Colon (tissue), 2 donors: ENCODE results near the gene TYSND1.
"Not testable (repeated sequence)": the region's sequence is repeated elsewhere in the genome, so short reads cannot be mapped to it uniquely, and the experiment has no call there.

Source experiments
- FAIRE-seq: peaks from 2 replicates; lab custom pipeline; 2012; peaks lifted over from hg19 to GRCh38; lab: Jason Lieb, UNC
- donor health status: control.
- donor health status: control.

The TYSND1 gene

DNA sequence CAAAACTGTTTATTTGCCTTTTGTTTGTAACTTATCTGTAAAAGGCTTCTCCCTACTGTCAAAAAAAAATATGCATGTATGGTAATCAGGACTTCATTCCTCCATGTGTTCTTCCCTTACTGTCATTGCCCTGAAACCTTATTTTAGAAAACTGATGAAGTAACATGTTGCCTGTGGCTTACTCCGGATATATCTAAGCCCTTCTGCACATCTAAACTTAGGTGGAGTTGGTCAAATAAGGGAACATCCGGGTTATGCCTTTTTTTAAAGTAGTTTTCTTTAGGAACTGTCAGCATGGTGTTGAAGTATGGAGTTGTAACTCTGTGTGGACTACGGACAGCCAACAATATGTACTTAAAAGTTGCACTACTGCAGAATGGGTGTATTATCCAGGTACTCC is 17.7 kb upstream of the TYSND1 start:
- no peak for FAIRE-seq

DNA sequence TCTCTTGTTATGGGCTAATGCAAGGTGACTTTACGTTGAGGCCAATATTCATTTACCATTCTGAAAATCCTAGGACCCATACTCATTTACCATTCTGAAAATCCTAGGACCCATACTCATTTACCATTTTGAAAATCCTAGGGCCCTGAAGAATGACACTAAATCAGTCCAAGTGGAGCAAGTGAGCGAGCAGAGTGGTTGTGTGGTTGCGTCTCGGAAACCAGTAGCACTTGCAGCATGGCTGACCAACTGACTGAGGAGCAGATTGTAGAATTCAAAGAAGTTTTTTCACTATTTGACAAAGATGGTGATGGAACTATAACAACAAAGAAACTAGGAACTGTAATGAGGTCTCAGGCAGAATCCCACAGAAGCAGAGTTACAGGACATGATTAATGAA is 16.9 kb upstream of the TYSND1 start:
- FAIRE-seq: no peak

DNA sequence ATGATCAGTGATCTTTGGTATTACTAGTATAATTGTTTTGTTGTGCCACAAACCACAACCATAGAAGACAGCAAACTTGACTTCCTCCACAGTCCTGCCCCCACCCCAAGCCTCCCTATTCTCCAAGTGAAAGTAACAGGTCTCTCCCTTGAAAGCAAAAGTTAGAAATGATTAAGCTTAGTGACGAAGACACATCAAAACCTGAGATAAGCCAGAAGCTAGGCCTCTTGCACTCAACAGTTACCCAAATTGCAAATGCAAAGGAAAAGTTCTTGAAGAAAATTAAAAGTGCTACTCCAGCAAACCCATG is 16.3 kb upstream of the TYSND1 start:
- no peak for FAIRE-seq

DNA sequence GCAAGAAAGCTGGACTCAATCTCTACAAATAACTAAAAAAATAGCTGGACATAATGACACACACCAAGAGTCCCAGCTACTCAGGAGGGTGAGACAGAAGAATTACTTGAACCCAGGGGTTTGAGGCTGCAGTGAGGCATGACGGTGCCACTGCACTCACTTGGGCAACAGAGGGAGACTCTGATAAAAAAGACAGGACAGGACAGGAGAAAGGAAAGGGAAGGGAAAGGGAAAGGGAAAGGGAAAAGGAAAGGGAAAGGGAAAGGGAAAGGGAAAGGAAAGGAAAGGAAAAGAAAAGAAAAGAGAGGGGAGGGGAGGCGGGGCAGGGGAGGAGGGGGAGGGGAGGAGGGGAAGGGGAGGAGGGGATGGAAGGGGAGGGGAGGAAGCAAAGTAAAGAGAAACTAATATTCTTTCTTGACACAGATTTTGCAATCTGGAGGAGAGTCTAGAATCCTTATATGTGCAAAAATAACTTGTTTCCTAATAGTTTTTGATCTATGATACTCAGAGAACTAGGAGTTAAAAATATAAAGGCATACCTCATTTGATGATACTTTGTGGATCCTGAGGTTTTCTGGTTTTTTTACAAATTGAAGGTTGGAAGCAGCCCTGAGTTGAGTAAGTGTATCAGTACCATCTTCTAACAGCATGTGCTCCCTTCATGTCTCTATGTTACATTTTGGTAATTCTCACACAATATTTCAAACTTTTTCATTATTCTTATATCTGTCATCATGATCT is 15.8 kb upstream of the TYSND1 start:
- FAIRE-seq: no peak

DNA sequence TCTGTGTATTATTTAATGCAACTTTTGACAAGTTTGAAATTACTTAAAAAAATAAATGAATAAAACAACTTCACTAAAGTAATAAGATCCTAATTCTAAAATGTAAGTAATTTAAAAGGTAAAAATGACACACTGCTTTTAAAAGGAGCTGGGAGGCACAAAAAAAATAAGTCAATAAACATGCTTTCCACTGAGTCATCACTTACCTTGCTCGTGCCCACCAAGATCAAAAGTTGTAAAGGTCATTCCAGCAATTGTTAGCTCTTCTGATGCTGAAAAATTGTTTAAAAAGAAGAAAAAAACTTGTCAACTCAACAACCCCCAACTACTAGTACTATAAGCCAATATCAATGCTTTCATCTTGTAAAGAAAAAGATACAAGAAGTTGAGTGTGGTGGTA is 14.3 kb upstream of the TYSND1 start:
- FAIRE-seq: no peak

DNA sequence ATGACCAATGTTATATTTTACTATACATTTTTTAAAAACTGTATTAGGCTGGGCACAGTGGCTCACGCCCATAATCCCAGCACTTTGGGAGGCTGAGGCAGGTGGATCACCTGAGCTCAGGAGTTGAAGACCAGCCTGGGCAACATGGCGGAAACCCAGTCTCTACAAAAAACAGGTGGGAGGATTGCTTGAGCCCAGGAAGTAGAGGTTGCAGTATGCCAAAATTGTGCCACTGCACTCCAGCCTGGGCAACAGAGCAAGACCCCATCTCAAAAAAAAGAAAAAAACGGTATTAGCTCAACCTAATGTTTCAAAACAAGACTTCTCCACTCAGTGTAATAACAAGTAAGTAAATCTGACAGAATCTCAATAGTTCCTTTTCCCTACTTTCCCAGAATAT is 12.9 kb upstream of the TYSND1 start:
- not testable (repeated sequence) for FAIRE-seq

DNA sequence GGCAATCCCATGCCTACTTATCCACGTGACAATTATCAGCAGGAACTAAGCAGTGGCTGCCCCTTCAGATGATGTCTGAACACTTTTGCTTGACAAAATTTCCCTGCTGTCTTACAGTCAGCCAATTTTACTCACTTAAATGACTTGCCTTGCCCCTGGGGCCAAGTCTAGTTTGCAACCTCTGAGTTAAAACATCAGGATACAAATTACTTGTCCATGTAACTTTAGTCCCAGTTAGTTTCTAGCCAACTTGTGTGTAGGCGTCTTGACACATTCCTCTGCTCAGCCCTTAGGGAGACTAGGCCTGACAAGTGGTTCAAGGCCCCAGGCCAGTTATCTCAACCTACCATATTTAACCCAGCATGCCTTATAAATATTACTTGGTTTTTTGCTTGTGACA is 11.6 kb upstream of the TYSND1 start:
- no peak for FAIRE-seq

DNA sequence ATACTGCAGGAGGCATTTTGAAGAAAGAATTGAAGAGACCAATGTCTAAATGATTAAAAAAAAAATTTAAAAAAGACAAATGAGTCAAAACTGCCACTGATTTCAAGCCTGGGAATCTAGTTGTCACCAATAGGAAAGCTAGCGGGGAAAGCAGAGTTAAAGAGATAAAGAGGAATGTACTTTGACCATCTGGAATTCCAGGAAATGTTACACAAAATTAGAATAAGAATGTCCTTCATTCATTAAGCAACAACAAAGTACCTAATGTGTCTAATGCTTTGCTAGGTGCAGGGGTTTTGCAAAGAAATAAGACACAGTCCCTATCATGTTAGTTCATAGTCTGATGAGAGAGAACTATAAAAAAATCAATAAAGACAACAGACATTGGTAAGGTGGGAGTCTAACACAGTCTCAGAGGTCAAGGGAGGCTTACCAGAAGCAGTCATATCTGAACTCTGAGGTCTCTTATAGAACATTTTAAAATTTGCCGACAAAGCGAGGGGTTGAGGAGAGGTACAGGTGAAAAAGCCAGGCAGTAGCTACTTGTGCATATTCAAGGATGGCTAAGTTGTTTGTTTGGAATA is 8.8 kb upstream of the TYSND1 start:
- no peak for FAIRE-seq

DNA sequence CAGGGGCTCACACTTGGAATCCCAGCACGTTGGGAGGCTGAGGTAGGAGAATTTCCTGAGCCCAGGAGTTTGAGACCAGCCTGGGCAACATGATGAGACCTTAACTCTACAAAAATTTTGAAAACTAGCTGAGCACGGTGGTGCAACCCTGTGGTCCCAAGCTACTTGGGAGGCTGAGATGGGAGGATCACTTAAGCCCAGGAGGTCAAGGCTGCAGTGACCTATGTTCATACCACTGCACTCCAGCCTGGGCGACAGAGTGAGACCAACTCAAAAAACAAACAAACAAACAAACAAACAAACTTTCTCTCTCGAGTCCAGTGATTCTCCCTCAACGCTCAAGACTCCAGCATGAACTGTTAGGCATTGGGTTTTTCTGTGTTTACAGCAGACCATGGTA is 2.0 kb upstream of the TYSND1 start:
- FAIRE-seq: no peak

DNA sequence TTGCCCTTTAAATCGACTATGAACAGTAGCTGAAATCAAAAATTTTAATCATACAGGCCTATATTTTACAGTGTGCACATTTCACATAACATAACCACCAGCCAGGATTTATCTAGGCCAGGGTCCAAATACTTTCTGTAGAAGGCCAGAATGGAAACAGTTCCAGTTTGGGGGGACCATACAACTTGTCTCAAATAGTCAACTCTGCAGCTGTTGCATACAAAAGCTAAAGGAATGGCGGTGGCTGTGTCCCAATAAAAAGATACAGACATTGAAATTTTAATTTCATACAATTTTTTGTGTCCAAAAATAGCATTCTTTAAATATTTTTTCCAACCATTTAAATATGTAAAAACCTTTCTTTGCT is 742 bp upstream of the TYSND1 start:
- no peak for FAIRE-seq

DNA sequence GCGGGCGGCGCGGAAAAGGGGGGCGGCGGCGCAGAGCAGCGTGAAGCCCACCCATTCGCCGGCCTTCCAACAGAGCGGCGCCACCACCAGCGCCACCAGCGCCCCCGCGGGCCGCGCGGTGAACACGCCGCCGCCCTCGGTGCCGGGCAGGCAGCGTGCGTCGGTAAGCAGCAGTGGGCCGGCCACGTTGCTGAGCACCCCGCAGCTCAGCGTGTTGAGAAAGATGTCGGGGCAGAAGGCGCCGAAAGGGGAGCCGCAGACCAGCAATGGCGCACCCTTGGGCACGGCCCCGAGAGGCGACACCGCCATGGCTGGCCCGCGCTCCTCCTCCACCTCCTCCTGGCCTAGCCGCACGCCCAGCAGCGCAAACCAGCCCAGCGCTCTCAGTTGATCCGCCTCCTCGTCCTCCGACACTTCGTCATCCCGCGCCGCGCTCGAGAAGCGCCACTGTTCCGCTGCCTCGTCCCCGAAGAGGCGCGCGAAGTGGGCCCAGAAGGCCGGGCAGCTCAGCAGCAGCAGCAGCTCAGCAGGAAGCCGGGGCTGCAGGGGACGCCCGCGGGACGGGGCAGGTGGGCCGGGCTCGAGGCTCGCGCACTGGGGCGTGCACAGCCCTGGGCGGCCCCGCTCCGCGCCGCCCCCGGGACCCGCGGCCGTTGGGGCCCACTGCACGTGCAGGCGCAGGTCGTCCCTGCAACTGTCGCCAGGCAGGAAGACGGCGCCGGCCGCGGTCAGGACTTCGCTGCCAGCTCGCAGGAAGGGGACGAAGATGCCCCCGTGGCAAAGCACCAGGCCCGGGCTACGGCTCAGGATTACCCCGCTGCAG is 623 bp downstream of the TYSND1 start:
- no peak for FAIRE-seq

DNA sequence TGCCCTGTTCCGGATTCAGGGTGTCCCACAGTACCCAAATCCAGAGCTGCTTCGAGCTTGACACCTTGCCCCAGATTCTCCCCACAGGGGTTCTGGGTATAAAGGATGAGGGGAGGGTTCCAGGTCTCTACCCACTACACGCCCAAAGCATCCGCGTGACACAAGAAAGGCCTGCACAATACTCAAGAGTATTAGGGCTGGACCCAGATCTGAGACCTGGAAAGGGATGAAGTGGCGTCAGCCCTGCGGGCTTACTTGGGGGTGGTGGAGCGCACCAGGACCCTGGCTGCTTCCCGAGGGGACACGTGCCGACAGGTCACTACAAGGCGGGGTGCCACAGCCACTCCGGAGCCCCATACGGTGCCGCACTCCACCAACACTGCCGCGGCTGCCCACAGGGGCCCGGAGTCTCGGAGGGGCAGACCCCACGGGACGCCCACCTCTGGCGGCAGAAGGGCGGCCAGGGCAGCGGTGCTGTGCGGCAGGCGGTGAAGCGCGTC is 1.3 kb downstream of the TYSND1 start:
- no peak for FAIRE-seq

DNA sequence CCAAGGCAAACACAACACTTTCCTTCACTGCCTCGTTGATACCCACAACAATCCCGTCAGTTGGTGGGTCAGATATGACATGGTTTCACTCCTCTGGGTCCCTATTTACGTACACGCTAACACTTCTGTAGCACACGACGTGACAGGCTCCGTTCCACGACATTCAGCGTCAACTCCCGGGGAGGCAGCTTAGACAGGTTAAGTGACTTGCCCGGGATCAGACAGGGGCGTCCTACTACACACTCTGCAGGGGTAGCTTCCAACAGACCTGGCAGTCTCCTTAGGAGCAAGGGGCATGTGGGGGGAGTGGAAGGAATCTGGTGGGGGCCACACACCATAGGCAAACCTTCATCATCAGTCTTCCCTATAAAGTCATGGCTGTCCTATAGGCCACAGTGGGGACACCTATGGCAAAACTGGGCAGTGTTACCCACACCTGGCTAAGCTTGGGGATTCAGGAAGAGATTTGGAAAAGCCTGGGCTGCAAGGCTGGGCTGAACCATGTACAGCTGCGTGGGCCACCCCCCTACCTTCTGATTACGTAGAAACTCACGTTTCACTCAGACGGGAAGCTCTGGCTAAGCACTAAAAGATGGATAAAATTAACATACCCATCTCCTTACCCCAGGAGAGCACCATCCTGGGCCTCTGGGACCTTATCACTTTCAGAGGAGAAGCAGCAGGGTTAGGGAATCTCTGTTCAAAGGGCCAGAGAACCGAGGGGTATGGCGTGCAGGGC is 2.0 kb downstream of the TYSND1 start:
- no peak for FAIRE-seq

DNA sequence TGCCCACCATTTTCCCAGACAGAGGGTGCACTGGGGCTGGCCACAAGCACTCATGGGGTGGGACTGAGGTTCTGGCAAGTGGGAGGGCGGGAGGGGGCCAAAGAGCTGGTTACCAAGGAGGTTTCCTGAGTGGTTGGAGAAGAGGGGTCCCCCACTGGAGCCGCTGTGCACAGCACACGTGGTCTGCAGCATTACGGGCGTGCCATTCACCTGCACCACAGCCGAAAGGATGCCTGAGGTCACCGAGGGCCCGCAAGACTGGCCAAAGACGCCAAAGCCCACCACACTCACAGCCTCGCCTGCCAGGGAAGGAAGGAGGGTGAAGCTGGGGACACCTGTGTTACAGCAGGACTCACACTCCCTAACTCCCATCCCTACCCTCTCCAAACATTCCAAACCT is 3.9 kb downstream of the TYSND1 start:
- no peak for FAIRE-seq

DNA sequence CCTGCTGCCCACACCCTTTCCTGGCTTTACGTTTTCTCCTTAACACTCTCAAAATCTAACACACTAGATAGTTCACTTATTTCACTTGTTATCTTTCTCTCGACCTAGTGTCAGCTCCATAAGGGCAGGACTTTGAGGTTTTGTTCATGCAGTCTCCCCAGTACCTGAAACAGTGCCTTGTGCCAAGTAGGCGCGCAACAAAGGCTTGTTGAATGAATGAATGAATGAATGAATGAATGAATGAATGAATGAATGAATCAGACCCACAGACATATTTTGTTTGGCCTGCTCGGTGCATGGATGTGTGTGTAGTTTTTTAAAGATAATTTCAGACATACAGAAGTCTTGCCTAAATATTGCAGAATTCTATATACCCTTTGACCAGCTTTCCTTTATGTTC is 6.2 kb downstream of the TYSND1 start:
- FAIRE-seq: no peak

DNA sequence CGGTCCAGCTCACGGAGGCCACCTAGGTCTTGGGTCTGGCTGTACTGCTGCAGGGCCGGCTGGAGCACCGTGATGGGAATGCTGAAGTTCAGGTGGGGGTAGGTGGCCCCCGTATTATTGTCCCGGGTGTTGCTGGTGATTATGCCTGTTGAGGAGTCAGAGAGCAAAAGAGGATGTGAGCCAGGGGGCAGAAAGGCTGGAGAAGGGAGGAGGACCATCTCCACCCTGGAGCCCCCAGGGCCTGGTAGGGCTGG is 6.6 kb downstream of the TYSND1 start:
- FAIRE-seq: no peak

DNA sequence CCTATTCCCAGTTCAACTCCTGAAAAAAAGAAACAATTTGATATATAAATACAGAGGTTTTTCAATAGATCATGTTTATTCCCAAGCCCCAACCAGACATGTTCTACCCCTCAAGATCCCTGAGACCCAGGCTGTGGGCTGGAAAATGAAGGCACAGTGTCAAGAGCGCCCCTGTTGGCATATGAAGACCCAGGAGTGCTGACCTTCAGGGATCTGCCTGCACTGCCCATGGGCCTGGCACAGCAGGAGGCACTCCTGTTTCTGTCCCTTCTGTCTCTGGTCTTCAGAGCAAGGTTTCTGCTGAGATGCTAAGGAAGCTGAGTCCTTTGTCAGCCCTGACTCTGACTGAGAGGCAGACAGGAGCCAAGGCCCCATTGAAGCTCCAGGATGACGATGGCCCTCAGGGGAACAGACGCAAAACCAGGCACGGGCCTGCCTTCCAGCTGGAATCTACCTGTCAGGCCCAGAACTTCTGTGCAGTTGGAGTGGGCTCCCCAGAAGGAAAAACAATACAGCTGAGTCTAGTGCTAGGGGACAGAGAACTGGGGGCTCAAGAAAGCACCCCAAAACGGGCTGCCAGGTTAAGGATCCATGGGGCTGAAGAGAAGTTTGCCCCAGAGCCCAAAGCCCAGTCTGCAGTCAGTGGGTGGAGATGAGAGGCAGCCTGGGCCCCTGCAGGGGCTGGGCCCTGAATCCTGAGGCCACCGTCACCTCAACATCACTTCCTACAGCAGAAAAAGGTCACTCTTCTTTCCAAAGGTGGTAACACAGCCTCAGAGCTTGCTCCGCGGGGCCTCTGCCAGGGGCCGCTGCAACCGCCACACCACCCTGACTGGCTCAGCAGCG is 7.1 kb downstream of the TYSND1 start:
- FAIRE-seq: no peak

DNA sequence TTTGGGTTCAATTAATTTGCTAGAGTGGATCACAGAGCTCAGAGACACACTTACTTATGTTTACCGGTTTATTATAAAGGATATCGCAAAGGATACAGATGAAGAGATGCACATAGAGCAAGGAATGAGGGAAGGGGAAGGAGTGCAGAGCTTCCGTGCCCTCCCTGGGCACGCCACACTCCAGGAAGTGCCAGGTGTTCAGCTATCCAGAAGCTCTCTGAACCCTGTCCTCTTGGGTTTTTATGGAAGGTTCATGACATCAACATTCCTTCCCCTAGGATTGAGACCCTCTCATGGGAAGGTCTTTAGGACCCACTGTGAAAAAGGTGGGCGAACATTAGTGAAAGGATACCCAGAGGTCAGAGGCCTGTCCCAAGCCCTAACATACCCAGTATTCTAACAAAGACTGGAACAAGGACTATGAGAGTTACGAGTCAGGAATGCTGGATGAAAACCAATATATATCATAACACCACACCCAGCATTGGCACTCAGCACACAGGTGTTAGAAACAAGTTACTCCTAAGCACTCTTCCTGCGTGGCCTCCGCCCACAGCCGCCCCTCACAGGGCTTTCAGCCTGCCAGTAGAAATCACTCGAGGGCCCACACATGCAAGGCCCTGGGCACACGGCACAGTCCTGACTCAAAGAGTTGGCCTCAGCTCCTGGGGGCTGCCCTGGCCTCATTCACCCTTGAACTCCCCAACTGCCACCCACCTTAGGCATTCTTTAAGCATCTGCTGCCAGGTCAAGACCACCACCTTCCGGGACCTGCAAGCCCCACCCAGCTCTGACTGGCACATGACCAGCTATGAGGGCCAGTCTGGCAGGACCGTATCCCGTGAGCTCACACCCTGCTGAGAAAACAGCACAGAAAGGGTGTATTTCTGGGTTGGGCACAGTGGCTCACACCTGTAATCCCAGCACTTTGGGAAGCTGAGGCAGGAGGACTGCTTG is 8.3 kb downstream of the TYSND1 start:
- no peak for FAIRE-seq

DNA sequence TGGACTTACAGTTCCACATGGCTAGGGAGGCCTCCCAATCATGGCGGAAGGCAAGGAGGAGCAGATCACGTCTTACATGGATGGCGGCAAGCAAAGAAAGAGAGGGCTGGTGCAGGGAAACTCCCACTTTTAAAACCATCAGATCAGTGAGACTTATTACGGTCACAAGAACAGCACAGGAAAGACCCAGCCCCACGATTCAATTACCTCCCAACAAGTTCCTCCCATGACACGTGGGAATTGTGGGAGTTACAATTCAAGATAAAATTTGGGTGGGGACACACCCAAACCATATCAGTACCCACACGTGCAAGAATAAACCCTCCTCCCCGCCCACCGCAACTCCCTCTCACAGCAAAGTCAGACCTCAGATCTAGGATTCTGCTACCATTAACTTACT is 9.4 kb downstream of the TYSND1 start:
- FAIRE-seq: no peak

DNA sequence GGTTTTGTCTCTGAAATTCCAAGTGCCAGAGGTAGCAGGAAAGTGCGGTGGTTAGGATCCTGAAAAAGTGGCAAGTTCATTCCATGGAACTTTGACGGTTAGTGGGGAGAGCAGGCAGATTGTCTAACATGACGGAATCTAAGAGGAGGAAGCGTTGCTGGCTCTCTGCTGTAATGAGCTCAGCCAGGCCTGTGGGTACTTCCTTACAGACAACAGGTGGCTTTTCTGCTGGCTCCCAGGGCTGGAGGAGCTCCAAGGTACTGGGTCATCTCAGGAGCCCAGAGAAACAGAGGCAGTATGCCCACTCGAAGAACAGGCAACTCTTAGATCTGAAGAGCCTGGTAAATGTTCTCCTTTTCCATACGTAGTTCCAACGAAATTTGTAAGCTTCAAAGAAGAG is 10.8 kb downstream of the TYSND1 start:
- FAIRE-seq: no peak

DNA sequence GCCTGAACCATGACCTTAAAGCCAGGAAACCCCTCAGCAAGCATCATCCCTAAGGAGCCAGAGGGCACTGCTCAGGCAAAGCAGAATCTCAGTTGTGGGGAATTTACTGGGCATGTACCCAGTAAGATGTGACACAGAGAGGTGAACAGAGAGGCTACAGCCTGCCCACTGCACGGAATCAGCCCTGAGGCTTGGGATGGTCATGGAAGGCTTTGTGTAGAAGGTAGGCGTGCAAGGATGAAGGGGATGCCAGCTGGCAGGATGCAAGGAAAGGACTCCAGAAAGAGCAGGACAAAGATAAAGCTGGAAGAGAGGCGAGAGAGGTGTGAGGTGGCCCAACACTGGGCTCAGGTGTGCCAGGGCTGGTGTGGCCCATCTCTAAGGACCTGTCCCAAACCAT is 11.5 kb downstream of the TYSND1 start:
- FAIRE-seq: no peak
